GM18870 (cell line): ENCODE measurements around the gene CTTN.
"Not testable (repeated sequence)": the region's sequence is repeated elsewhere in the genome, so short reads cannot be mapped to it uniquely, and the experiment has no call there.

Experiments used
- ATAC-seq: cut with Tn5 transposase; IDR thresholded peaks from one replicate; pipeline ENCODE4 v1.9.1; 2021; ENCODE audit warnings: moderate library complexity; ENCODE audit not compliant: unreplicated experiment

Gene CTTN

DNA sequence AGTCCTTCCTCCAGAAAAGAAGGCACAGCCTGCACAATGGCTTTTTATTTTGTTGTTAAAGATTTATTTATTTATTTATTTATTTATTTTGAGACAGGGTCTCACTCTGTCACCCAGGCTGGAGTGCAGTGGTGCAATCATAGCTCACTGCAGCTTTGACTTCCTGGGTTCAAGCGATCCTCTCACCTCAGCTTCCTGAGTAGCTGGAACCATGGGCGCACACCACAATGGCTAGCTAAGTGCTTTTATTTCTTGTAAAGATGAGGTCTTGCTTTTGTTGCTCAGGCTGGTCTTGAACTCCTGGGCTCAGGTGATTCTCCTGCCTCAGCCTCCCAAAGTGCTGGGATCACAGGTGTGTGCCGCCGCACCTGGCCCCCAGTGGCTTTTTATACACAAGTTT is 10.0 kb downstream of the CTTN start:
- ATAC-seq, result not testable (repeated sequence)

GRCh38 chr11:70409437-70409836 is 11.1 kb downstream of the CTTN start:
- no peak for ATAC-seq

GRCh38 chr11:70409871-70410270 is 11.5 kb downstream of the CTTN start:
- ATAC-seq, result no peak

GRCh38 chr11:70410276-70411205 is 12.2 kb downstream of the CTTN start:
- ATAC-seq, result no peak

DNA sequence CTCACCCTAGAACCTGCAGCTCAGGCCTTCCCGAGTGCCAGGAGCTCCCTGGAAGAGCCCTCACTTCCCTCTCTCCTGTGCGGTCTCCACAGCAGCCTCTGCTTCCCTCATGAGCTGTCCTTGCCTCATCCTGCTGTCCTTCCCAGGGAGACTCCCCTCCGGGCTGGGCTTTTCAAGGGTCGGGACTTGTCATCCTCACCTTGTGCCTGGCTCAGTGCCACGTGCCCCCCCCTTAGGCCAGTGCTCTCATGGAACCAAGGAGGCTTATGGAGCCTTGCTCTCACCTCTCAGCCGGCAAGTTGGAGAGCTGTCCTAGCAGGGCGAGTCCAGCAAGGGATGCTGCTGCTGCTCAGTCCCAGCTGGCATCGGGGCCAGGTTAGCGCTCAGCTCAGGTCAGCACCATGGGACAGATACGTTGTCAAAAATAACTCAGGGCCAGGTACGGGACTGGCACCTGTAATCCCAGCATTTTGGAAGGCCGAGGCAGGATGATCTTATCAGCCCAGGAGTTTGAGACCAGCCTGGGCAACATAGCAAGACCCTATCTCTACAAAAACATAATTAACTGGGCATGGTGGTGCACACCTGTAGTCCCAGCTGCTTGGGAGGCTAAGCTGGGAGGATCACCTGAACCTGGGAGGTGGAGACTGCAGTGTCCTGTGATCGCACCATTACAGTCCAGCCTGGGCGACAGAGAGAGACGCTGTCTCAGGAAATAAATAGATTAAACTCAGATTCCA is 13.6 kb downstream of the CTTN start:
- ATAC-seq, result no peak

DNA sequence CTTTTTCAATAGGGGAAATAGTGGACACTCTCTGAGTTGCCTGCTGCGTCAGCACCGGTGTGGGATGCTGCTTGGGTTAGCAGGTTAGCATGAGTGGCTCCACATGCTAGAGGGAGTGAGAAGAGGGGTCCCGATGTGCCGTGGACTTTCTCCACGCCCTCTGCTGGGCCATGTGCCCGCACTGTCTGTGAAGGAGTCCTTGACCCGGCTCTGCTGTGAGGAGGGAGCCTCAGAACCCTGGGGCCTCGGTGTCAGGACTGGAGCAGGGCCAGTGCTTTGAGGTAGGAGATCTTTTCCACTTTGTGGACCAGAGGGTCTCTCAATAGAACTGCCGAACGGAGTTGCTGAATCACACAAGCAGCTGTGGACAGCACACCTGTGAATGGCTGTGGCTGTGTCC is 14.8 kb downstream of the CTTN start:
- no peak for ATAC-seq

DNA sequence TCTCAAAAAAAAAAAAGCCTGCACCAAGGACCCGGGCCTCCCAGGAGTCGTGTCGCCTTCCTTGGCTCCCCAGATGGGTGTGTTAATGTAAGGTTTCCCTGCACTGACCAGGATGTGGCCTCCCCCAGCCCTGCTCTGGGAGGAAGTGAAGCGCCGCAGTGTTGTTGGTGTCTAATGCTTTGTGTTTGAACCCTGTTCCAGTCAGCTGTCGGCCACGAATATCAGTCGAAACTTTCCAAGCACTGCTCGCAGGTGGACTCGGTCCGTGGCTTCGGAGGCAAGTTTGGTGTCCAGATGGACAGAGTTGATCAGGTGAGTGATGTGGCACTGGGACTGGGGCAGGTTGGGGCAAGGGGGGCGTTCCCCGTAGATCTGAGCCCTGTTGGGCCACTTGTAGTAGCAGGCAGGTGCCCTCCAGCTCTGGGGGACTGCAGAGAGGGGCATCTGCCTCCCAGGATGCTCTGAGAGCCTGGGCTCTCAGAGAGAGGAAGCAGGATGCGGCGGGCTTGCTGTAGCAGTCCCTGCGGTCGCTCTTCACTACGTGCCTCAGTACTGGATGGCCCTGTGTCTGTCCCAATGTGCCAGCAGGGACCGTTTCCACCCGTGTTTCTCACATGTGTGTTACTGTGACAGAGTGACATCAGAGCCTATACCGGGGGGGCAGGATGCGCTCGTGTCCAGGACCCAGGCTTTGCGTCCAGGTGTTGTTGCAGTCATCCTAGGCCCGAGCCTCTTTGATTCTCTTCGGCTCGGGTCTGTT is 16.2 kb downstream of the CTTN start:
- no peak for ATAC-seq

GRCh38 chr11:70415191-70415590 is 16.9 kb downstream of the CTTN start:
- no peak for ATAC-seq

- ATAC-seq, result no peak
Observed at GRCh38 chr11:70415642-70416395, 17.5 kb downstream of the CTTN start.

DNA sequence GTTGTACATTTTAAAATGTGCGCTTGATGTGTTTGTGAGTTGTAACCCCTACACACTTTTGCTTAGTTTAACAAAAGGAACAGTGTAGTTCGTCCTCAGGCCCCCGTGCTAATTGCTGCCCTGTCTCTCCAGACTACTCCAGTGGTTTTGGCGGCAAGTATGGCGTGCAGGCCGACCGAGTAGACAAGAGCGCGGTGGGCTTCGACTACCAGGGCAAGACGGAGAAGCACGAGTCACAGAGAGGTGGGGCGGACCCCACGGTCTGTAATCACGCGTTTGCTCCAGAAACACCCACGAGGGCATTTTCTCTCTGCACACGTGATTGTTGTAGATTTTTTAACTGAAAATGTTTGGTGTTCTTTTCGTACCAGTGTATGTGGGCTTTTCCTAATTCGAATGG is 18.6 kb downstream of the CTTN start:
- no peak for ATAC-seq

GRCh38 chr11:70418130-70418529 is 19.8 kb downstream of the CTTN start:
- ATAC-seq, result no peak

DNA sequence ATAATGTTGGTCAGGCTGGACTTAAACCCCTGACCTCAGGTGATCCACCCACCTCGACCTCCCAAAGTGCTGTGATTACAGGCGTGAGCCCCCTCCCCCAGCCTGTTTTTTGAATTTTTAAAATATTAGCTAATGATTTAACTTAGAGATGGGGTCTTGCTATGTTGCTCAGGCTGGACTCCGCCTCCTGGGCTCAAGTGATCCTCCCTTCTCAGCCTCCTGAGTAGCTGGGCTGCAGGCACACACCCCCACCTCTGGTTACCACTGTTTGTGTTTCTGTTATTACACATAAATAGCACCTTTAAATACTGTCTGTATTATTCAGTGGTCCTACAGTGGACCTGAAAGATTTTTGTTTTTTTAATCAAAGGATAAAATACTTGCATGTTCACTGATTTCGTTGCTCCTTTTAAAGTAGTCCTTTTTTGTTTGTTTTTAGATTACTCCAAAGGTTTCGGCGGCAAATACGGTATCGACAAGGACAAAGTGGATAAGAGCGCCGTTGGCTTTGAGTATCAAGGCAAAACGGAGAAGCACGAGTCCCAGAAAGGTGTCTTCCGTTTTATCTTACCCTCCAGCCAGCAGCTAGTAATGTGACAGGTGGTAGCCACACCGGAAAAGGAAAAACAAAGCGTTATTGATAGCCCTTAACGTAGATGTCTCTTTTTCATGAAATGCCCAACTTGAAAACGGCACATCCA is 21.1 kb downstream of the CTTN start:
- no peak for ATAC-seq

- no peak for ATAC-seq
Observed at GRCh38 chr11:70420008-70420464, 21.7 kb downstream of the CTTN start.

DNA sequence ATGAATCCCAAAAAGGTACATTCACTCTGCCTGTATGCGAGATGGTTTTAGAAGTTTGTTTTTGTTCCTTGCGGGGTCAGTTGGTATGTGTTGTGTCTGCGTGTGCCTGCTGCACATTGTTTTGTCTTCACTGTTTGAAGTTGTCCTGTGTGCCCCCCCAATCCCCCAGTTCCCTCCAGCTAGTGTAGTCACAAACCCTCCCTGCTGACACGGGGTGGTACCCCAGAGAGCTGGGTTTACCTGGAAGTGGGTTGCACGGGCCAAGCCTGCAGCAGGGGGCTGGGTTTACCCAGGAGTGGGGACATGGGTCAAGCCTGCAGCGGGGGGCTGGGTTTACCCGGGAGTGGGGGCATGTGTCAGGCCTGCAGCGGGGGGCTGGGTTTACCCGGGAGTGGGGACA is 22.2 kb downstream of the CTTN start:
- no peak for ATAC-seq

DNA sequence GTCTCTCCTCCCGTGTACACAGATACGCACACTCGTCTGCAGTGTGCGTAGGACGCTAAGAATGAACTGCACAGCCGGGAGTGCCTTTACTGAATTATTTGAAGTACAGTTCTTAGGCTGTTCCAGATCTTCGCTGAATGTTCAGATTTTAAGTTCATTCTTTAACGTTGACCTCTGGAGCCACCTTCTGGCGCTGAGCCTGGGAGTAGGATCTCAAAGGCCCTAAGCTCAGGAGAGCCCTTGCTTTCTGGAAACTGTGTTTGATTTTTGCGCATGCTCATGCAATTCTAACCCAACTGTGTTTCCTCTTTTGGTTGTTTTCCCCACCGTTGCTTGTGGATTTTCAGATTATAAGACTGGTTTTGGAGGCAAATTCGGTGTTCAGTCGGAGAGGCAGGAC is 22.8 kb downstream of the CTTN start:
- no peak for ATAC-seq

GRCh38 chr11:70422692-70423522 is 24.6 kb downstream of the CTTN start:
- no peak for ATAC-seq

GRCh38 chr11:70423523-70424505 is 25.5 kb downstream of the CTTN start:
- no peak for ATAC-seq

DNA sequence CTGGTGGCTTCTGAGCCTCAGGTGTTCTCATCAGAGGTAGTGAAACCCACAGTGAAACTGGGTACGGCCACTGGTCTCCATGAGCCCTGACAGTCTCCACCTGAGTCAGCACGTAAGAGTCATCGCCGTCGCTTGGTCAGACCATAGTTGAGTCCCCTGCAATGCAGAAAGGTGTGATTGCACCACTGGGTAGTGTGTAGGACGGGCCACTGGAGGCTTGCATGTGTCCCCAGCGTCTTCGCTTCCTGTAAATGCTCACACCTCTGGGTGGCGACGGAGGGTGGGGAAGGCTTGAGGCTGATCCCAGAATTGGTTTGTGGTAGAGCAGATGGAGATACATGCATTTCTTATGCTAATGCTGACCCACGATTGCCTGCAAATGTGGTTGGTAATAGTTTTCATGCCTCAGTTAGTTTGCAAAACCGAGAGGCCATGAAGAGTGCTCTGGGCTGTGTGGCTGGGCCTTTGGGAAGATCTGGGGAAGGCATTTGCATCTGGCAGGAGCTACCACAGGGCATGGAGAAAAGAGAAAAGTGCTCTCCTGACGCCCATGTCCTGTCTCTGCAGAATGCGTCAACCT is 26.5 kb downstream of the CTTN start:
- no peak for ATAC-seq
